Measurements from ENCODE around the gene TNS3. TPM values are rescaled to one million over a fixed set of nuclear protein-coding genes. Genes with fewer than 3 reads are reported as not detected.

TNS3 gene
- total RNA-seq, 1 donor from 2014 or later, result 174 TPM

DNA sequence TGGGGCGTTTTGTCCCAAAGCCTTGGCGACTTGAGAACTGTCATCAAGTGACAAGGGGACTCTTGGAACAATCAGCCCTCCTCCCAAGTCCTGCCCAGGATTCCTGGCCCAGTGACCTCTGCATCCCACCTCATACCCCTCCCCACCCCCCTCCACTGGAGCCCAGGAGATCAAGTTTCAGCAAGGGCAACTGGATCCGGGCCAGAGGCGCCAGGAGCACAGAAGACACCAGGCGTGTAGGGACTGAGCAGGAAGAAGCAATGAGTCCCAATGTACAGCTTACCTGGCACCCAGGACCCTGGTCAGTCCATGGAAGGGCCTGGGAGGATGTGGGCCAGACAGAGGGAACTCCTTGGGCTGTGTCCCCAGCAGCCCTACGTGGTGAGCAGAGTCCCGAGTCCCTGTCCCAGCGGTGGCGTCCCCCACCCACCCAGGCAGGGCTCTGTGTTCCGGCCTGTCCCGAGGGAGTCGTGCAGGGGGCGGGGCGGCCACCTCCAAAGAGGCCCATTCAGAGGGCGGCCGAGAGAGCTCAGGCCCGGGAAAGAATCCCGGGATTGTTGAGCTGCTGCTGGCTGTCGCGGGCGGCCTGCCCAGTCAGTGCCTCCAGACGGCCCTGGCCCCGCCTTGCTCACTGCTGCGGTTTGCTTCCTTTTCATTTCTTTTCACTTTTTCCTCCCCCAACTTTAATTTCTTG lies 254.1 kb downstream of the TNS3 start:
- DNase-seq (peak; percentile 86), ATAC-seq (peak; percentile 86 to 87)
- peak overlapping the region; percentile 42 for H3K4me3 ChIP-seq
- intact Hi-C loops (cut with DNase I), result no loop called here
- H3K27me3 ChIP-seq (ENCODE audit: low read depth), result no peaks in the 10 kb centered on the region
- TF ChIP-seq, protein P1, sequence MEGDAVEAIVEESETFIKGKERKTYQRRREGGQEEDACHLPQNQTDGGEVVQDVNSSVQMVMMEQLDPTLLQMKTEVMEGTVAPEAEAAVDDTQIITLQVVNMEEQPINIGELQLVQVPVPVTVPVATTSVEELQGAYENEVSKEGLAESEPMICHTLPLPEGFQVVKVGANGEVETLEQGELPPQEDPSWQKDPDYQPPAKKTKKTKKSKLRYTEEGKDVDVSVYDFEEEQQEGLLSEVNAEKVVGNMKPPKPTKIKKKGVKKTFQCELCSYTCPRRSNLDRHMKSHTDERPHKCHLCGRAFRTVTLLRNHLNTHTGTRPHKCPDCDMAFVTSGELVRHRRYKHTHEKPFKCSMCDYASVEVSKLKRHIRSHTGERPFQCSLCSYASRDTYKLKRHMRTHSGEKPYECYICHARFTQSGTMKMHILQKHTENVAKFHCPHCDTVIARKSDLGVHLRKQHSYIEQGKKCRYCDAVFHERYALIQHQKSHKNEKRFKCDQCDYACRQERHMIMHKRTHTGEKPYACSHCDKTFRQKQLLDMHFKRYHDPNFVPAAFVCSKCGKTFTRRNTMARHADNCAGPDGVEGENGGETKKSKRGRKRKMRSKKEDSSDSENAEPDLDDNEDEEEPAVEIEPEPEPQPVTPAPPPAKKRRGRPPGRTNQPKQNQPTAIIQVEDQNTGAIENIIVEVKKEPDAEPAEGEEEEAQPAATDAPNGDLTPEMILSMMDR (IDR thresholded peaks at IDR 0.05), result no peak
- H3K9me3 ChIP-seq, result no peaks in the 10 kb centered on the region
- peak overlapping the region; percentile 80 for H3K27ac ChIP-seq
- peaks cover 11% of the 10 kb centered on the region for H3K36me3 ChIP-seq
- peaks cover 55% of the 10 kb centered on the region for H3K4me1 ChIP-seq

DNA sequence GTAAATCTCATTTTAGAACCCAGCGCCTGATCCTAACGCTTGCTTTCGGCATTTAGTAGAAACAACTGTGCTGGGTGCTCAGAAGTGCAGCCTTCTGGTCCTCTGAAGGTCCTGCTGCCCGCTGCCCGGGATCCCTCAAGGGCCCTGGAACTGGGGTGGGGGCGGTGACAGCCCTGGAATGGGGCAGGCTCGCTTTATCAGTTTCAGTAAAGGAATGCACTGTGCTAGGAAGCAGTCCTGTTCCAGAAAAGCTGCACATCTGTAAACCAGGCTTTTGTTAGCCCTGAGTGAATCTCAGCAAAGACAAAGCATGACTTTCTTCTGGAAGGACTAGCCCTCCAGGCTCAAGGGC lies 254.6 kb downstream of the TNS3 start:
- intact Hi-C loops (cut with DNase I), result no loop called here
- Histone ChIP-seq H3K36me3 (peaks cover 11% of the 10 kb centered on the region), H3K27me3 (ENCODE audit: low read depth) (no peaks in the 10 kb centered on the region), H3K9me3 (no peaks in the 10 kb centered on the region), H3K4me3 (peak overlapping the region; percentile 42), H3K4me1 (peaks cover 50% of the 10 kb centered on the region), H3K27ac (peak overlapping the region; percentile 80)
- DNase-seq (no peak), ATAC-seq (peak in 1 of 2 donors; percentile 3)
- TF ChIP-seq, protein P1 (IDR thresholded peaks at IDR 0.05), result no peak

DNA sequence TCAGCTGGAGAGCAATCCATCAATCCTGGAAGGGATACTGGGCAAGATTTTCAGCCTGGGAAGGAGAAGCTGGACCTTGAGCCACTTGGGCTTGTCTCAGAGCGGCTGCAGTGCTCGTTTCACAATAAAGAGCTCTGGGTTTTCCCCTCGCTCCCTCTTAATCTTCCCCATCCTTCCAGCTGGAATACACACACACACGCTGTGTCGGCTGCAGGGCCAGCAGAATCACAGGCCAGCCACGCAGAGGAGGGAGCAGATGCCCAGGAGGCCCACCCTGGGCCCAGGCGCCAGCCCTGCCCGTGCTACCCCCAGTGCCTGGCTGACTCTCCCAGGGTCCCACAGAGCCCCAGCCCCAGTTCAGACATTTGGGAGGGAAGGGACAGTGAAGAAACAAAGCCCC lies 255.1 kb downstream of the TNS3 start:
- Histone ChIP-seq H3K36me3 (peaks cover 12% of the 10 kb centered on the region), H3K9me3 (no peaks in the 10 kb centered on the region), H3K4me1 (peaks cover 45% of the 10 kb centered on the region), H3K4me3 (peak overlapping the region; percentile 42), H3K27ac (peak overlapping the region; percentile 80), H3K27me3 (ENCODE audit: low read depth) (no peaks in the 10 kb centered on the region)
- TF ChIP-seq, protein P1 (IDR thresholded peaks at IDR 0.05), result no peak
- DNase-seq, result no peak
- intact Hi-C loops (cut with DNase I), result no loop called here
- ATAC-seq, result peak; percentile 14 to 21

DNA sequence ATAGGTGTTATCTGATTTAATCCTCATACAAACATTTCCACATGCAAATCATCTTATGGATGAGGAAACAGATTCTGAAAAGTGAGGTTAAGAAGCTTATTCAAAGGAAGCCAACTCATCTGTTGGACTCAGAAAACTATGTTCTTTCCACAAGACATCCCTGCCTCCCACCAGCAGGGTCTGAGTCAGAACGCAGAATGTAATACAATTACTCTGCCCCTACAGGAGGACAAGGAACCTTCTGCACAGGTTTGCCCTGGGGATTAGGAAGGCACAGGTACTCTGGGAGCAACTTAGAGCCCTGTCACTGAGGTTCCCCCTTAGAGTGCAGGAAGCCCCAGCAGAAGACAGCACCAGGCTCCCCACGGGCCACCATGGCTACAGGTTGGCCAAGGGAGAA lies 255.7 kb downstream of the TNS3 start:
- no peak for DNase-seq

DNA sequence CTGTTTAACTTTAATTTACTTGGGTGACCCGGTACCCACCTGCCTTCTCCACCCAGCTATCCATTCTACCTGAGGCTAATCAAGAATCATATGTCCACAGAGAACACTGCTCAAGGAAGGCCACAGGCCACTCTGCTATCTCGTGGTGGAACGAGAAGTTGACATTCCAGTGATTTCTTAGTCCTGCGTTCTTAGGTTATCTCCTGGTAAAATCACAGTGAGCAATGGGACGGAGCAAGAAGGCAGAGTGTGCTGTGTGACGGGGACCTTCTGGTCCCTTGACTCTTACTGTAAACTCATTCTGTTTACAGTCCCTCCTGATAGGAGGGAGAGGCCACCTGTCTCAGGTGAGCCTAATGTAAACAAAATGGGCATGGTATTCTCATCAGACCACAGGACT lies 256.6 kb downstream of the TNS3 start:
- no peaks in the 10 kb centered on the region for H3K9me3 ChIP-seq
- no peak for ATAC-seq
- peaks cover 27% of the 10 kb centered on the region for H3K36me3 ChIP-seq
- DNase-seq, result no peak
- TF ChIP-seq, protein P1 (IDR thresholded peaks at IDR 0.05), result no peak
- H3K4me1 ChIP-seq, result peaks cover 30% of the 10 kb centered on the region
- no peaks in the 10 kb centered on the region for H3K27me3 ChIP-seq (ENCODE audit: low read depth)
- intact Hi-C loops (cut with DNase I), result no loop called here
- no peak overlapping the region for H3K4me3 ChIP-seq
- H3K27ac ChIP-seq, result no peak overlapping the region

More for the DNA sequence above, 255.7 kb downstream of the TNS3 start:
- H3K27me3 ChIP-seq (ENCODE audit: low read depth), result no peaks in the 10 kb centered on the region
- peak overlapping the region; percentile 42 for H3K4me3 ChIP-seq
- H3K9me3 ChIP-seq, result no peaks in the 10 kb centered on the region
- intact Hi-C loops (cut with DNase I), result no loop called here
- ATAC-seq, result no peak
- TF ChIP-seq, protein P1 (IDR thresholded peaks at IDR 0.05), result no peak
- H3K27ac ChIP-seq, result peak overlapping the region; percentile 80
- peaks cover 18% of the 10 kb centered on the region for H3K36me3 ChIP-seq
- H3K4me1 ChIP-seq, result peaks cover 39% of the 10 kb centered on the region
